ENCODE measurements around the gene ABHD17A. TPM values are rescaled to one million over a fixed set of nuclear protein-coding genes. Genes with fewer than 3 reads are reported as not detected.

The ABHD17A gene
- total RNA-seq, 1 experiment from 2014 or later, result 47.5 TPM

DNA sequence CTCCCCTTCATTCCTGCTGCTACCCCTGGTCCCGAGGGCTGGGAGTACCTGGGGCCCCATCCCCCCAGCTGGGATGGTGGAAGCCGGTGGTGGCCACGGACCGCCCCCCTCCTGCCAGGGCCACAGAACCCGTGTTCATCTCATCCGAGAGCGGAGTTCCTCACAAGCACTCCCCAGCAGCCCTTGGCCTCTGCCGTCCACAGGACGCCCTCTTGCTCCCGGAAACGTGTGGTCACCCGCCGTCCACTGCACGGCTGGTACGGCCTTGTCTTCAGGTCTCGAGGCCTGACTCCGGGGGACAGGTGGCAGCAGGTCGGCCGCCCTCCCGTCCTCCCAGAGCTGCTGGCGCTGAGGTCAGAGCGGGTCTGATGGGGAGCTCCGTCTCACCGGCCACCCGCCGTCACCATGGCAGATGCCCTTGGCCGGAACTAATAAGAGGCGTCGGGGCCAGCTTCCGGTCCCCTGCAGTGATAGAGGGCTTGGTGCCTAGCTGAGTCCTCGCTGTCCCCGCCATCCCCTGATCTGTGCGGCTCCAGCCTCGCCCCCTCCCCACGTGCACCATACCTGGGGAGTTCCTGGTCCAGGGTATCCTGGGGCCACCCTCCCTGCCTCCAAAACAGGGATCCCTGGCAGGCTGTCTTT lies 39.1 kb upstream of the ABHD17A start:
- Histone ChIP-seq H2BK15ac (ENCODE audit: low read depth, low read length) (no peak overlapping the region), H3K27ac (ENCODE audit: insufficient read length, low read depth, low read length) (no peak overlapping the region), H3K4me2 (ENCODE audit: insufficient read depth, insufficient read length, low read length) (no peak overlapping the region), H2BK12ac (ENCODE audit: insufficient read length, low read depth, low read length) (no peak overlapping the region), H3T11ph (ENCODE audit: low read length) (no peak overlapping the region), H4K20me1 (ENCODE audit: control insufficient read depth, insufficient read depth, insufficient read length) (no peaks in the 10 kb centered on the region), H3K4ac (ENCODE audit: low read depth, low read length) (no peak overlapping the region), H3K4me1 (ENCODE audit: insufficient read depth, low read length) (no peaks in the 10 kb centered on the region; the same call in 1 of the 2 replicates), H3K23me2 (ENCODE audit: insufficient read length, low read depth, low read length, poor library complexity, severe bottlenecking) (no peaks in the 10 kb centered on the region), H3K27me3 (ENCODE audit: insufficient read depth, low read length) (no peaks in the 10 kb centered on the region), H2AFZ (ENCODE audit: low read length) (no peak overlapping the region), H2AK5ac (ENCODE audit: insufficient read length, low read length) (no peak overlapping the region), H2BK5ac (ENCODE audit: insufficient read length, low read length) (no peak overlapping the region), H3K23ac (ENCODE audit: insufficient read length, low read depth, low read length) (no peak overlapping the region), H4K91ac (ENCODE audit: insufficient read length, low read depth, low read length) (no peak overlapping the region), H3K18ac (ENCODE audit: insufficient read length, low read depth, low read length) (no peak overlapping the region), H3K79me1 (ENCODE audit: insufficient read depth, low read depth, low read length, poor library complexity, severe bottlenecking) (no peaks in the 10 kb centered on the region), H2BK20ac (ENCODE audit: low read depth, low read length, poor library complexity, severe bottlenecking) (no peak overlapping the region), H3K14ac (ENCODE audit: insufficient read depth, low read length) (no peak overlapping the region), H4K5ac (ENCODE audit: insufficient read length, low read depth, low read length) (no peak overlapping the region), H3K9me3 (ENCODE audit: control insufficient read depth, low read depth, low read length) (no peaks in the 10 kb centered on the region), H2BK120ac (ENCODE audit: low read depth, low read length, poor library complexity, severe bottlenecking) (no peak overlapping the region), H3K9ac (ENCODE audit: extremely low read depth, insufficient read length, low read length) (no peak overlapping the region), H4K8ac (replicated peaks; ENCODE audit: insufficient read length, low read depth, low read length) (no peak overlapping the region), H3K56ac (ENCODE audit: insufficient read length, low read depth, low read length) (no peak overlapping the region), H3K79me2 (ENCODE audit: insufficient read depth, low read length) (no peaks in the 10 kb centered on the region)
- no peak overlapping the region for H3K4me3 Mint-ChIP-seq
- DNase-seq, result no peak
- peaks cover 9 to 56% (median 40%) of the 10 kb centered on the region in 3 experiments; a peak in 6 of 7 replicates for H3K36me3 Mint-ChIP-seq (ENCODE audit: insufficient read depth in 1 of 3, low read depth in 3 of 3)
- H3K27ac Mint-ChIP-seq, result no peak overlapping the region
- no peak for TF ChIP-seq CTCF (conservative IDR thresholded peaks at IDR 0.05)
- peaks cover 12% of the 10 kb centered on the region for H3K27me3 Mint-ChIP-seq (ENCODE audit: low read depth)
- no CpG with 5 or more reads among the region's 35 CpGs for WGBS (ENCODE audit: extremely low coverage, insufficient read length, low lambda C conversion rate)
- H3K4me1 Mint-ChIP-seq, result no peaks in the 10 kb centered on the region
- no peaks in the 10 kb centered on the region for H3K9me3 Mint-ChIP-seq
